GM23338 (cell line): ENCODE measurements around the gene ARHGEF28. TPM values are rescaled to one million over a fixed set of nuclear protein-coding genes. Genes with fewer than 3 reads are reported as not detected.

ENCODE experiments used
- ATAC-seq: fragments of 200-7000 bp; cut with Tn5 transposase; 3 replicates; pipeline ENCODE4 v1.9.1; 2020
- DNase-seq: peaks from one replicate; pipeline ENCODE4 v3.0.0-alpha.2; 2015; ENCODE audit warnings: low spot score
- H2AFZ ChIP-seq: fragments of 200-600 bp; sonication (generic); 2 replicates; pipeline ENCODE4 v1.8.0; 2016; ENCODE audit warnings: antibody characterized with exemption, mild to moderate bottlenecking, moderate library complexity
- H3F3A ChIP-seq: fragments of 200-600 bp; sonication (generic); replicated peaks from 2 replicates; pipeline ENCODE4 v1.8.0; 2017; ENCODE audit warnings: antibody characterized with exemption, mixed run types, low read depth
- H3K27ac ChIP-seq: fragments of 200-600 bp; sonication (generic); 2 replicates; pipeline ENCODE4 v1.6.1; 2016; ENCODE audit warnings: low read depth
- H3K27me3 ChIP-seq: fragments of 200-600 bp; sonication (generic); 2 replicates; pipeline ENCODE4 v1.8.0; 2016; ENCODE audit warnings: mild to moderate bottlenecking, mixed run types, moderate library complexity; ENCODE audit not compliant: insufficient read depth
- H3K36me3 ChIP-seq: fragments of 200-600 bp; sonication (generic); 2 replicates; pipeline ENCODE4 v1.8.0; 2016; ENCODE audit warnings: mild to moderate bottlenecking; ENCODE audit not compliant: insufficient read depth
- H3K4me1 ChIP-seq: fragments of 200-600 bp; sonication (generic); 2 replicates; pipeline ENCODE4 v1.8.0; 2016; ENCODE audit warnings: mild to moderate bottlenecking, moderate library complexity; ENCODE audit not compliant: insufficient read depth
- H3K4me2 ChIP-seq: fragments of 200-600 bp; sonication (generic); 2 replicates; pipeline ENCODE4 v1.7.1; 2017; ENCODE audit warnings: mixed run types
- H3K4me3 ChIP-seq: fragments of 200-600 bp; sonication (generic); 2 replicates; pipeline ENCODE4 v1.6.1; 2016; ENCODE audit warnings: mixed run types
- H3K79me2 ChIP-seq: fragments of 200-600 bp; sonication (generic); replicated peaks from 2 replicates; pipeline ENCODE4 v1.8.0; 2017; ENCODE audit warnings: mild to moderate bottlenecking; ENCODE audit not compliant: insufficient read depth
- H3K9me2 ChIP-seq: fragments of 200-600 bp; sonication (generic); 2 replicates; pipeline ENCODE4 v1.8.0; 2017; ENCODE audit not compliant: insufficient read depth
- H4K20me1 ChIP-seq: fragments of 200-600 bp; sonication (generic); replicated peaks from 2 replicates; pipeline ENCODE4 v1.8.0; 2017; ENCODE audit warnings: mild to moderate bottlenecking; ENCODE audit not compliant: insufficient read depth
- H3K27ac Mint-ChIP-seq: 2 replicates; pipeline ENCODE4 v1.8.0; 2020; ENCODE audit warnings: inconsistent platforms, mild to moderate bottlenecking, moderate library complexity, mixed read lengths
- H3K27me3 Mint-ChIP-seq: 3 replicates; pipeline ENCODE4 v1.8.0; 2022; ENCODE audit warnings: low read depth, mild to moderate bottlenecking, moderate library complexity, mixed read lengths, inconsistent platforms; ENCODE audit not compliant: insufficient read depth, poor library complexity
- H3K36me3 Mint-ChIP-seq: 3 replicates; pipeline ENCODE4 v1.8.0; 2021; ENCODE audit warnings: low read depth, mild to moderate bottlenecking, inconsistent platforms, moderate library complexity, mixed read lengths
- H3K4me1 Mint-ChIP-seq: 3 replicates; pipeline ENCODE4 v1.8.0; 2020; ENCODE audit warnings: mild to moderate bottlenecking, inconsistent platforms, mixed read lengths
- H3K4me3 Mint-ChIP-seq: 3 replicates; pipeline ENCODE4 v1.8.0; 2021; ENCODE audit warnings: moderate library complexity, mild to moderate bottlenecking, inconsistent platforms, mixed read lengths
- H3K9me3 Mint-ChIP-seq: 3 replicates; pipeline ENCODE4 v1.8.0; 2020; ENCODE audit warnings: moderate library complexity, mild to moderate bottlenecking, inconsistent platforms, mixed read lengths
- CREB1 ChIP-seq: fragments of 250-450 bp; sonication (Bioruptor Pico); IDR thresholded peaks from 2 replicates; pipeline ENCODE4 v1.5.0; 2020; ENCODE audit warnings: low read depth, mild to moderate bottlenecking, moderate library complexity
- EZH2 ChIP-seq: fragments of 200-600 bp; sonication (generic); IDR thresholded peaks from one replicate; pipeline ENCODE4 v1.8.0; 2017; ENCODE audit warnings: antibody characterized with exemption, mild to moderate bottlenecking, low read depth; ENCODE audit not compliant: unreplicated experiment
- EZH2phosphoT487 ChIP-seq: fragments of 200-600 bp; sonication (generic); IDR thresholded peaks from one replicate; pipeline ENCODE4 v1.8.1; 2018; ENCODE audit warnings: antibody characterized with exemption; ENCODE audit not compliant: unreplicated experiment
- JUNB ChIP-seq: IDR thresholded peaks from one replicate; pipeline ENCODE4 v1.6.1; 2016; ENCODE audit warnings: antibody characterized with exemption; ENCODE audit not compliant: unreplicated experiment
- NANOG ChIP-seq: IDR thresholded peaks from 2 replicates; pipeline ENCODE4 v1.6.1; 2016; ENCODE audit warnings: antibody characterized with exemption, borderline replicate concordance
- POLR2AphosphoS5 ChIP-seq: IDR thresholded peaks from 2 replicates; pipeline ENCODE4 v1.6.1; 2016; ENCODE audit warnings: antibody characterized with exemption, low read depth
- STAT1 ChIP-seq: IDR thresholded peaks from one replicate; pipeline ENCODE4 v1.6.1; 2016; ENCODE audit warnings: antibody characterized with exemption; ENCODE audit not compliant: unreplicated experiment
- ZNF114 ChIP-seq: fragments of 250-450 bp; sonication (Bioruptor Pico); IDR thresholded peaks from 2 replicates; pipeline ENCODE4 v1.5.0; 2020; ENCODE audit warnings: mild to moderate bottlenecking, moderate library complexity
- ZNF331 ChIP-seq: fragments of 250-450 bp; sonication (Bioruptor Pico); IDR thresholded peaks from 2 replicates; pipeline ENCODE4 v1.5.0; 2020; ENCODE audit warnings: low read depth, mild to moderate bottlenecking, moderate library complexity
- polyA plus RNA-seq: library from polyadenylated mRNA; unstranded; fragments of >200 nt; fragmentation: Nextera tagmentation; extraction: Ambion mirVana; gene quantifications from 2 replicates; pipeline ENCODE4 v1.2.1, GENCODE V29; 2016
- total RNA-seq: library from RNA; depleted of rRNA; stranded (reverse); fragments of >200 nt; shearing (Covaris generic); gene quantifications from 2 replicates; pipeline ENCODE4 v1.2.3, GENCODE V29; 2014
- TF ChIP-seq, protein P1 (sequence below), 2 experiments: fragments of 200-600 bp in 1 of 2; sonication (generic) in 1 of 2; conservative IDR thresholded peaks; 2 replicates each; pipeline versions ENCODE4 v1.5.1 to v1.6.1; 2016 to 2017; ENCODE audit warnings: antibody characterized with exemption in 2 of 2, low read depth in 2 of 2, mild to moderate bottlenecking in 2 of 2, moderate library complexity in 1 of 2
- TF ChIP-seq, protein P2 (sequence below): fragments of 250-450 bp; sonication (Bioruptor Pico); IDR thresholded peaks from 2 replicates; pipeline ENCODE4 v1.5.0; 2020; ENCODE audit warnings: mild to moderate bottlenecking, moderate library complexity
- TF ChIP-seq, protein P3 (sequence below): IDR thresholded peaks from 2 replicates; pipeline ENCODE4 v1.6.1; 2016; ENCODE audit warnings: antibody characterized with exemption
- TF ChIP-seq, protein P4 (sequence below): IDR thresholded peaks from one replicate; pipeline ENCODE4 v1.6.1; 2018; ENCODE audit warnings: antibody characterized with exemption; ENCODE audit not compliant: unreplicated experiment

The ARHGEF28 gene
- total and polyA plus RNA-seq, 2 experiments from 2014 or later = 0.39 to 1.0 TPM

DNA sequence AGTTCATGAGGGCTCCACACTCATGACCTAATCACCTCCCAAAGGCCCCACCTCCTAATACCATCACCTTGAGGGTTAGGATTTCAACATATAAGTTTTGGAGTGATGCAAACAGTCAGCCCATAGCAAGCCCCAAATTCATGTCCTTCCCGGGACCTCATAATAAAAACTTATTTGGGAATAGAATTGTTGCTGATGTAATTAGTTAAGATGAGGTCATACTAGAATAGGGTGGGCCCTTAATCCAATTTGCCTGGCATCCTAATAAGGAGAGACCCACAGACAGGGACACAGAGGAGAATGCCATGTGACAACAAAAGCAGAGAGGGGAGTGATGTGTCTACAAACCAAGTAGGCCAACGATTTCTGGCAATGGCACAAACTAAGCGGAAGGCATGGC lies 347.1 kb downstream of the ARHGEF28 start:
- no peaks in the 10 kb centered on the region for H3K79me2 ChIP-seq
- H3K36me3 ChIP-seq = no peaks in the 10 kb centered on the region
- no peaks in the 10 kb centered on the region for H3F3A ChIP-seq
- TF ChIP-seq JUNB = no peak
- no peak for TF ChIP-seq NANOG
- TF ChIP-seq, protein P1, sequence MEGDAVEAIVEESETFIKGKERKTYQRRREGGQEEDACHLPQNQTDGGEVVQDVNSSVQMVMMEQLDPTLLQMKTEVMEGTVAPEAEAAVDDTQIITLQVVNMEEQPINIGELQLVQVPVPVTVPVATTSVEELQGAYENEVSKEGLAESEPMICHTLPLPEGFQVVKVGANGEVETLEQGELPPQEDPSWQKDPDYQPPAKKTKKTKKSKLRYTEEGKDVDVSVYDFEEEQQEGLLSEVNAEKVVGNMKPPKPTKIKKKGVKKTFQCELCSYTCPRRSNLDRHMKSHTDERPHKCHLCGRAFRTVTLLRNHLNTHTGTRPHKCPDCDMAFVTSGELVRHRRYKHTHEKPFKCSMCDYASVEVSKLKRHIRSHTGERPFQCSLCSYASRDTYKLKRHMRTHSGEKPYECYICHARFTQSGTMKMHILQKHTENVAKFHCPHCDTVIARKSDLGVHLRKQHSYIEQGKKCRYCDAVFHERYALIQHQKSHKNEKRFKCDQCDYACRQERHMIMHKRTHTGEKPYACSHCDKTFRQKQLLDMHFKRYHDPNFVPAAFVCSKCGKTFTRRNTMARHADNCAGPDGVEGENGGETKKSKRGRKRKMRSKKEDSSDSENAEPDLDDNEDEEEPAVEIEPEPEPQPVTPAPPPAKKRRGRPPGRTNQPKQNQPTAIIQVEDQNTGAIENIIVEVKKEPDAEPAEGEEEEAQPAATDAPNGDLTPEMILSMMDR (conservative IDR thresholded peaks at IDR 0.05; ENCODE audit: low read depth in 2 of 2) = no peak
- TF ChIP-seq, protein P2, sequence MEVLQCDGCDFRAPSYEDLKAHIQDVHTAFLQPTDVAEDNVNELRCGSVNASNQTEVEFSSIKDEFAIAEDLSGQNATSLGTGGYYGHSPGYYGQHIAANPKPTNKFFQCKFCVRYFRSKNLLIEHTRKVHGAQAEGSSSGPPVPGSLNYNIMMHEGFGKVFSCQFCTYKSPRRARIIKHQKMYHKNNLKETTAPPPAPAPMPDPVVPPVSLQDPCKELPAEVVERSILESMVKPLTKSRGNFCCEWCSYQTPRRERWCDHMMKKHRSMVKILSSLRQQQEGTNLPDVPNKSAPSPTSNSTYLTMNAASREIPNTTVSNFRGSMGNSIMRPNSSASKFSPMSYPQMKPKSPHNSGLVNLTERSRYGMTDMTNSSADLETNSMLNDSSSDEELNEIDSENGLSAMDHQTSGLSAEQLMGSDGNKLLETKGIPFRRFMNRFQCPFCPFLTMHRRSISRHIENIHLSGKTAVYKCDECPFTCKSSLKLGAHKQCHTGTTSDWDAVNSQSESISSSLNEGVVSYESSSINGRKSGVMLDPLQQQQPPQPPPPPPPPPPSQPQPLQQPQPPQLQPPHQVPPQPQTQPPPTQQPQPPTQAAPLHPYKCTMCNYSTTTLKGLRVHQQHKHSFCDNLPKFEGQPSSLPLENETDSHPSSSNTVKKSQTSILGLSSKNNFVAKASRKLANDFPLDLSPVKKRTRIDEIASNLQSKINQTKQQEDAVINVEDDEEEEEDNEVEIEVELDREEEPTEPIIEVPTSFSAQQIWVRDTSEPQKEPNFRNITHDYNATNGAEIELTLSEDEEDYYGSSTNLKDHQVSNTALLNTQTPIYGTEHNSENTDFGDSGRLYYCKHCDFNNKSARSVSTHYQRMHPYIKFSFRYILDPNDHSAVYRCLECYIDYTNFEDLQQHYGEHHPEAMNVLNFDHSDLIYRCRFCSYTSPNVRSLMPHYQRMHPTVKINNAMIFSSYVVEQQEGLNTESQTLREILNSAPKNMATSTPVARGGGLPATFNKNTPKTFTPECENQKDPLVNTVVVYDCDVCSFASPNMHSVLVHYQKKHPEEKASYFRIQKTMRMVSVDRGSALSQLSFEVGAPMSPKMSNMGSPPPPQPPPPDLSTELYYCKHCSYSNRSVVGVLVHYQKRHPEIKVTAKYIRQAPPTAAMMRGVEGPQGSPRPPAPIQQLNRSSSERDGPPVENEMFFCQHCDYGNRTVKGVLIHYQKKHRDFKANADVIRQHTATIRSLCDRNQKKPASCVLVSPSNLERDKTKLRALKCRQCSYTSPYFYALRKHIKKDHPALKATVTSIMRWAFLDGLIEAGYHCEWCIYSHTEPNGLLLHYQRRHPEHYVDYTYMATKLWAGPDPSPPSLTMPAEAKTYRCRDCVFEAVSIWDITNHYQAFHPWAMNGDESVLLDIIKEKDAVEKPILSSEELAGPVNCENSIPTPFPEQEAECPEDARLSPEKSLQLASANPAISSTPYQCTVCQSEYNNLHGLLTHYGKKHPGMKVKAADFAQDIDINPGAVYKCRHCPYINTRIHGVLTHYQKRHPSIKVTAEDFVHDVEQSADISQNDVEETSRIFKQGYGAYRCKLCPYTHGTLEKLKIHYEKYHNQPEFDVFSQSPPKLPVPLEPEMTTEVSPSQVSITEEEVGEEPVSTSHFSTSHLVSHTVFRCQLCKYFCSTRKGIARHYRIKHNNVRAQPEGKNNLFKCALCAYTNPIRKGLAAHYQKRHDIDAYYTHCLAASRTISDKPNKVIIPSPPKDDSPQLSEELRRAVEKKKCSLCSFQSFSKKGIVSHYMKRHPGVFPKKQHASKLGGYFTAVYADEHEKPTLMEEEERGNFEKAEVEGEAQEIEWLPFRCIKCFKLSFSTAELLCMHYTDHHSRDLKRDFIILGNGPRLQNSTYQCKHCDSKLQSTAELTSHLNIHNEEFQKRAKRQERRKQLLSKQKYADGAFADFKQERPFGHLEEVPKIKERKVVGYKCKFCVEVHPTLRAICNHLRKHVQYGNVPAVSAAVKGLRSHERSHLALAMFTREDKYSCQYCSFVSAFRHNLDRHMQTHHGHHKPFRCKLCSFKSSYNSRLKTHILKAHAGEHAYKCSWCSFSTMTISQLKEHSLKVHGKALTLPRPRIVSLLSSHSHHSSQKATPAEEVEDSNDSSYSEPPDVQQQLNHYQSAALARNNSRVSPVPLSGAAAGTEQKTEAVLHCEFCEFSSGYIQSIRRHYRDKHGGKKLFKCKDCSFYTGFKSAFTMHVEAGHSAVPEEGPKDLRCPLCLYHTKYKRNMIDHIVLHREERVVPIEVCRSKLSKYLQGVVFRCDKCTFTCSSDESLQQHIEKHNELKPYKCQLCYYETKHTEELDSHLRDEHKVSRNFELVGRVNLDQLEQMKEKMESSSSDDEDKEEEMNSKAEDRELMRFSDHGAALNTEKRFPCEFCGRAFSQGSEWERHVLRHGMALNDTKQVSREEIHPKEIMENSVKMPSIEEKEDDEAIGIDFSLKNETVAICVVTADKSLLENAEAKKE = no peak
- TF ChIP-seq POLR2AphosphoS5 = no peak
- TF ChIP-seq, protein P3, sequence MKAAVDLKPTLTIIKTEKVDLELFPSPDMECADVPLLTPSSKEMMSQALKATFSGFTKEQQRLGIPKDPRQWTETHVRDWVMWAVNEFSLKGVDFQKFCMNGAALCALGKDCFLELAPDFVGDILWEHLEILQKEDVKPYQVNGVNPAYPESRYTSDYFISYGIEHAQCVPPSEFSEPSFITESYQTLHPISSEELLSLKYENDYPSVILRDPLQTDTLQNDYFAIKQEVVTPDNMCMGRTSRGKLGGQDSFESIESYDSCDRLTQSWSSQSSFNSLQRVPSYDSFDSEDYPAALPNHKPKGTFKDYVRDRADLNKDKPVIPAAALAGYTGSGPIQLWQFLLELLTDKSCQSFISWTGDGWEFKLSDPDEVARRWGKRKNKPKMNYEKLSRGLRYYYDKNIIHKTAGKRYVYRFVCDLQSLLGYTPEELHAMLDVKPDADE = no peak
- TF ChIP-seq EZH2phosphoT487 = no peak
- no peak for TF ChIP-seq ZNF114 (CRISPR knock-in tag)
- TF ChIP-seq, protein P4, sequence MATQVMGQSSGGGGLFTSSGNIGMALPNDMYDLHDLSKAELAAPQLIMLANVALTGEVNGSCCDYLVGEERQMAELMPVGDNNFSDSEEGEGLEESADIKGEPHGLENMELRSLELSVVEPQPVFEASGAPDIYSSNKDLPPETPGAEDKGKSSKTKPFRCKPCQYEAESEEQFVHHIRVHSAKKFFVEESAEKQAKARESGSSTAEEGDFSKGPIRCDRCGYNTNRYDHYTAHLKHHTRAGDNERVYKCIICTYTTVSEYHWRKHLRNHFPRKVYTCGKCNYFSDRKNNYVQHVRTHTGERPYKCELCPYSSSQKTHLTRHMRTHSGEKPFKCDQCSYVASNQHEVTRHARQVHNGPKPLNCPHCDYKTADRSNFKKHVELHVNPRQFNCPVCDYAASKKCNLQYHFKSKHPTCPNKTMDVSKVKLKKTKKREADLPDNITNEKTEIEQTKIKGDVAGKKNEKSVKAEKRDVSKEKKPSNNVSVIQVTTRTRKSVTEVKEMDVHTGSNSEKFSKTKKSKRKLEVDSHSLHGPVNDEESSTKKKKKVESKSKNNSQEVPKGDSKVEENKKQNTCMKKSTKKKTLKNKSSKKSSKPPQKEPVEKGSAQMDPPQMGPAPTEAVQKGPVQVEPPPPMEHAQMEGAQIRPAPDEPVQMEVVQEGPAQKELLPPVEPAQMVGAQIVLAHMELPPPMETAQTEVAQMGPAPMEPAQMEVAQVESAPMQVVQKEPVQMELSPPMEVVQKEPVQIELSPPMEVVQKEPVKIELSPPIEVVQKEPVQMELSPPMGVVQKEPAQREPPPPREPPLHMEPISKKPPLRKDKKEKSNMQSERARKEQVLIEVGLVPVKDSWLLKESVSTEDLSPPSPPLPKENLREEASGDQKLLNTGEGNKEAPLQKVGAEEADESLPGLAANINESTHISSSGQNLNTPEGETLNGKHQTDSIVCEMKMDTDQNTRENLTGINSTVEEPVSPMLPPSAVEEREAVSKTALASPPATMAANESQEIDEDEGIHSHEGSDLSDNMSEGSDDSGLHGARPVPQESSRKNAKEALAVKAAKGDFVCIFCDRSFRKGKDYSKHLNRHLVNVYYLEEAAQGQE = no peak
- no peak for TF ChIP-seq STAT1
- no peak for TF ChIP-seq EZH2
- TF ChIP-seq CREB1 = no peak
- TF ChIP-seq ZNF331 (CRISPR knock-in tag) = no peak
- no peak overlapping the region for H3K4me2 ChIP-seq
- no peaks in the 10 kb centered on the region for H3K27me3 ChIP-seq
- no peak for DNase-seq
- Mint-ChIP-seq H3K4me3 (no peak overlapping the region), H3K36me3 (no peaks in the 10 kb centered on the region), H3K27me3 (no peaks in the 10 kb centered on the region), H3K27ac (no peak overlapping the region), H3K9me3 (no peaks in the 10 kb centered on the region; the same call in 2 of the 3 replicates), H3K4me1 (no peaks in the 10 kb centered on the region)
- no peaks in the 10 kb centered on the region for H3K9me2 ChIP-seq
- no peak overlapping the region for H3K4me3 ChIP-seq
- H4K20me1 ChIP-seq = no peaks in the 10 kb centered on the region
- ATAC-seq = no peak
- H3K27ac ChIP-seq = no peak overlapping the region
- H3K4me1 ChIP-seq = 0 out of 2 replicates have a peak, but pooled peaks cover 8% of the 10 kb centered on the region
- no peak overlapping the region for H2AFZ ChIP-seq
